ENCODE results near the gene SLC25A21.
A peak's percentile ranks its signal among the peaks of the same experiment; 100 is the strongest.

SLC25A21 gene

GRCh38 chr14:36656687-36657398 is 515.6 kb downstream of the SLC25A21 start:
- Mint-ChIP-seq H3K4me3 (peak overlapping the region; percentile 65 to 79 (median 75)), H3K4me1 (peaks cover 36% of the 10 kb centered on the region), H3K27ac (no peak overlapping the region), H3K27me3 (ENCODE audit: low read depth) (peaks cover 100% of the 10 kb centered on the region), H3K36me3 (ENCODE audit: low read depth) (no peaks in the 10 kb centered on the region), H3K9me3 (peaks cover 5% of the 10 kb centered on the region)
- TF ChIP-seq CTCF (IDR thresholded peaks at IDR 0.05; ENCODE audit: unreplicated experiment in 3 of 3) = no peak

GRCh38 chr14:36655963-36656686 is 516.3 kb downstream of the SLC25A21 start:
- peak; percentile 55 to 76 (median 72) for TF ChIP-seq CTCF (IDR thresholded peaks at IDR 0.05; ENCODE audit: unreplicated experiment in 3 of 3)
- H3K27me3 Mint-ChIP-seq (ENCODE audit: low read depth) = peaks cover 100% of the 10 kb centered on the region
- H3K27ac Mint-ChIP-seq = no peak overlapping the region
- H3K9me3 Mint-ChIP-seq = peaks cover 2% of the 10 kb centered on the region
- peak overlapping the region; percentile 37 to 79 (median 75) for H3K4me3 Mint-ChIP-seq
- peaks cover 30% of the 10 kb centered on the region for H3K4me1 Mint-ChIP-seq
- H3K36me3 Mint-ChIP-seq (ENCODE audit: low read depth) = no peaks in the 10 kb centered on the region

- Mint-ChIP-seq H3K4me3 (peak overlapping the region; percentile 37 to 79 (median 75)), H3K36me3 (ENCODE audit: low read depth) (no peaks in the 10 kb centered on the region), H3K9me3 (peaks cover 2% of the 10 kb centered on the region), H3K27ac (no peak overlapping the region), H3K27me3 (ENCODE audit: low read depth) (peaks cover 100% of the 10 kb centered on the region), H3K4me1 (peaks cover 28% of the 10 kb centered on the region)
- TF ChIP-seq CTCF (IDR thresholded peaks at IDR 0.05; ENCODE audit: unreplicated experiment in 3 of 3) = no peak
Measured at GRCh38 chr14:36655571-36655962, 516.8 kb downstream of the SLC25A21 start.

- Mint-ChIP-seq H3K27me3 (ENCODE audit: low read depth) (peaks cover 100% of the 10 kb centered on the region), H3K4me1 (peaks cover 25% of the 10 kb centered on the region), H3K27ac (no peak overlapping the region), H3K9me3 (peaks cover 2% of the 10 kb centered on the region), H3K4me3 (no peak overlapping the region), H3K36me3 (ENCODE audit: low read depth) (no peaks in the 10 kb centered on the region)
- no peak for TF ChIP-seq CTCF (IDR thresholded peaks at IDR 0.05; ENCODE audit: unreplicated experiment in 3 of 3)
Measured at GRCh38 chr14:36654794-36655381, 517.5 kb downstream of the SLC25A21 start.

- TF ChIP-seq CTCF (IDR thresholded peaks at IDR 0.05; ENCODE audit: unreplicated experiment in 3 of 3) = no peak
- no peaks in the 10 kb centered on the region for H3K36me3 Mint-ChIP-seq (ENCODE audit: low read depth)
- H3K4me3 Mint-ChIP-seq = no peak overlapping the region
- H3K9me3 Mint-ChIP-seq = peaks cover 2% of the 10 kb centered on the region
- peaks cover 22% of the 10 kb centered on the region for H3K4me1 Mint-ChIP-seq
- H3K27ac Mint-ChIP-seq = no peak overlapping the region
- peaks cover 100% of the 10 kb centered on the region for H3K27me3 Mint-ChIP-seq (ENCODE audit: low read depth)
Measured at GRCh38 chr14:36653962-36654793, 518.2 kb downstream of the SLC25A21 start.

All from nephron (organoid).